Gastrocnemius medialis (tissue), 4 donors: ENCODE data around the gene CRYGS.

Experiments
- POLR2A ChIP-seq, 2 donors: fragments of 450-650 bp; IDR thresholded peaks; one replicate each; pipeline ENCODE4 v1.6.1; 2017; ENCODE audit warnings: antibody characterized with exemption in 2 of 2, mild to moderate bottlenecking in 2 of 2, moderate library complexity in 2 of 2
- TF ChIP-seq, protein P1 (sequence below), 5 experiments: fragments of 450-650 bp in 3 of 5; fragments of 200-600 bp in 2 of 5; sonication (generic) in 2 of 5; IDR thresholded peaks in 4 of 5; conservative IDR thresholded peaks in 1 of 5; 1 replicate in 4 of 5; 2 replicates in 1 of 5; pipeline ENCODE4 v1.5.1; 2016 to 2019; ENCODE audit warnings: antibody characterized with exemption in 5 of 5, mild to moderate bottlenecking in 3 of 5, moderate library complexity in 3 of 5

DNA sequence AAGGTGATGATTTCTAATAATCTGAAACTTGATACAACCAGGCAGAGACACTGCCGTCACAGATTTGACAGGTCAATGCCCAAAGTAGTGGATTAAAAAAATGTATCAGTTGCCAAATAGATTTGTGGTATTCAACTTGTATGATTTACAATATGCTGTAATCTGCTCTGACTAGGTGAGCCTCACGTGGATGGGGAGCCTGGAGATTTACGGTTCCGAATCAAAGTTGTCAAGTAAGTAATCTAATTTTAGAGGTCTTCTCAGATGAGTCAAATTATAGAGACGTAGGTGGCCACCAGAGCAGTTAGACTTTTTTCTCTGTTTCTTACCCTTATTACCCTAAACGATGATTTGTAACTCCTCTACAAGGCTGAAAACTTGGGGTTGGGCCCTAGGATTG, 38.4 kb upstream of the CRYGS start:
- TF ChIP-seq, protein P1, sequence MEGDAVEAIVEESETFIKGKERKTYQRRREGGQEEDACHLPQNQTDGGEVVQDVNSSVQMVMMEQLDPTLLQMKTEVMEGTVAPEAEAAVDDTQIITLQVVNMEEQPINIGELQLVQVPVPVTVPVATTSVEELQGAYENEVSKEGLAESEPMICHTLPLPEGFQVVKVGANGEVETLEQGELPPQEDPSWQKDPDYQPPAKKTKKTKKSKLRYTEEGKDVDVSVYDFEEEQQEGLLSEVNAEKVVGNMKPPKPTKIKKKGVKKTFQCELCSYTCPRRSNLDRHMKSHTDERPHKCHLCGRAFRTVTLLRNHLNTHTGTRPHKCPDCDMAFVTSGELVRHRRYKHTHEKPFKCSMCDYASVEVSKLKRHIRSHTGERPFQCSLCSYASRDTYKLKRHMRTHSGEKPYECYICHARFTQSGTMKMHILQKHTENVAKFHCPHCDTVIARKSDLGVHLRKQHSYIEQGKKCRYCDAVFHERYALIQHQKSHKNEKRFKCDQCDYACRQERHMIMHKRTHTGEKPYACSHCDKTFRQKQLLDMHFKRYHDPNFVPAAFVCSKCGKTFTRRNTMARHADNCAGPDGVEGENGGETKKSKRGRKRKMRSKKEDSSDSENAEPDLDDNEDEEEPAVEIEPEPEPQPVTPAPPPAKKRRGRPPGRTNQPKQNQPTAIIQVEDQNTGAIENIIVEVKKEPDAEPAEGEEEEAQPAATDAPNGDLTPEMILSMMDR (IDR thresholded peaks at IDR 0.05 in 4 of 5, conservative IDR thresholded peaks at IDR 0.05 in 1 of 5) = no peak
- TF ChIP-seq POLR2A (IDR thresholded peaks at IDR 0.05) = no peak
